Naive thymus-derived CD8-positive, alpha-beta T cell (primary cell): ENCODE data around the gene C1RL. TPM values are rescaled to one million over a fixed set of nuclear protein-coding genes. Genes with fewer than 3 reads are reported as not detected.
"Not testable (repeated sequence)": the region's sequence is repeated elsewhere in the genome, so short reads cannot be mapped to it uniquely, and the experiment has no call there.

Experiments
- ATAC-seq, 2 donors: fragments of 150-1000 bp; cut with Tn5 transposase in 1 of 2; sonication (Bioruptor Pico), chemical (Tn5 transposase) in 1 of 2; 1 replicate in 1 of 2; 2 replicates in 1 of 2; pipeline ENCODE4 v1.10.0; 2021; ENCODE audit warnings: mild to moderate bottlenecking in 2 of 2, moderate library complexity in 2 of 2
- POLR2A ChIA-PET: fragments of 350-600 bp; sonication (Branson Sonifier 250); formaldehyde crosslinking; loops from one replicate; lab custom pipeline; 2021; ENCODE audit warnings: antibody characterized with exemption; lab: Charles Lee
- DNase-seq, 10 donors: peaks; one replicate each; pipeline versions ENCODE4 v3.0.0 to v3.0.0-alpha.2; 2020 to 2022
- H3K27ac Mint-ChIP-seq, 10 donors: one replicate each; pipeline ENCODE4 v1.8.0; 2020 to 2022; ENCODE audit warnings: mild to moderate bottlenecking in 10 of 10, mixed read lengths in 10 of 10, moderate library complexity in 4 of 10, inconsistent platforms in 1 of 10
- H3K27me3 Mint-ChIP-seq, 5 donors: one replicate each; pipeline ENCODE4 v1.8.0; 2021 to 2022; ENCODE audit warnings: mixed read lengths in 5 of 5
- H3K36me3 Mint-ChIP-seq, 3 donors: one replicate each; pipeline ENCODE4 v1.8.0; 2020 to 2022; ENCODE audit warnings: mixed read lengths in 3 of 3, mild to moderate bottlenecking in 2 of 3, inconsistent platforms in 1 of 3
- H3K4me1 Mint-ChIP-seq, 4 donors: one replicate each; pipeline ENCODE4 v1.8.0; 2021 to 2022; ENCODE audit warnings: mixed read lengths in 4 of 4
- H3K4me3 Mint-ChIP-seq, 10 donors: one replicate each; pipeline ENCODE4 v1.8.0; 2020 to 2022; ENCODE audit warnings: mild to moderate bottlenecking in 10 of 10, mixed read lengths in 10 of 10, moderate library complexity in 6 of 10, inconsistent platforms in 1 of 10
- H3K9me3 Mint-ChIP-seq, 9 donors: one replicate each; pipeline ENCODE4 v1.8.0; 2020 to 2022; ENCODE audit warnings: mixed read lengths in 9 of 9, mild to moderate bottlenecking in 3 of 9, inconsistent platforms in 1 of 9, moderate library complexity in 1 of 9
- polyA plus RNA-seq, 3 donors: library from polyadenylated mRNA; unstranded; fragments of 300-500 nt; fragmentation: Illumina TruSeq; gene quantifications; one replicate each; pipeline ENCODE4 v1.2.3, GENCODE V29; 2021
- total RNA-seq, 8 experiments: library from RNA in 2 of 8; stranded (reverse) in 2 of 8; gene quantifications; one replicate each; pipeline ENCODE4 v1.2.3 and lab custom pipeline; 2021 to 2026

Gene C1RL
- total and polyA plus RNA-seq, 5 experiments from 2014 or later = 3.7 to 24.1 (median 5.7) TPM

GRCh38 chr12:7108003-7108795, 815 bp downstream of the C1RL start:
- POLR2A ChIA-PET = interaction anchor here (0.5 to 3.1 kb wide), 22 partner anchors 11 to 402 kb away, joined by 3 to 23 read pairs (median 6); partner anchors contain the start of genes C12orf57, CDCA3, COPS7A and EMG1
- Mint-ChIP-seq H3K27me3 (no peaks in the 10 kb centered on the region), H3K4me1 (peaks cover 29 to 55% (median 49%) of the 10 kb centered on the region in 4 donors), H3K9me3 (peaks cover 1 to 16% (median 9%) of the 10 kb centered on the region in 9 donors), H3K4me3 (peak overlapping the region; percentile 90 to 96 (median 94)), H3K27ac (peak overlapping the region; percentile 89 to 97 (median 94)), H3K36me3 (peaks cover 10 to 15% (median 13%) of the 10 kb centered on the region in 3 donors)
- DNase-seq = peak; percentile 43 to 85 (median 66)
- ATAC-seq = peak; percentile 94 to 95

GRCh38 chr12:7107636-7108002, 1.4 kb downstream of the C1RL start:
- DNase-seq (no peak), ATAC-seq (no peak)
- Mint-ChIP-seq H3K4me1 (peaks cover 32 to 59% (median 51%) of the 10 kb centered on the region in 4 donors), H3K36me3 (peaks cover 10 to 18% (median 13%) of the 10 kb centered on the region in 3 donors), H3K4me3 (peak overlapping the region; percentile 90 to 96 (median 94)), H3K27me3 (no peaks in the 10 kb centered on the region), H3K9me3 (peaks cover 1 to 16% (median 9%) of the 10 kb centered on the region in 9 donors), H3K27ac (peak overlapping the region; percentile 89 to 97 (median 94))
- POLR2A ChIA-PET = interaction anchor here (0.5 to 3.1 kb wide), 21 partner anchors 10 to 596 kb away, joined by 3 to 23 read pairs (median 4); partner anchors contain the start of genes C12orf57, CDCA3, COPS7A and EMG1

GRCh38 chr12:7107181-7107580, 1.8 kb downstream of the C1RL start:
- Mint-ChIP-seq H3K4me1 (peaks cover 36 to 63% (median 55%) of the 10 kb centered on the region in 4 donors), H3K36me3 (peaks cover 10 to 22% (median 13%) of the 10 kb centered on the region in 3 donors), H3K4me3 (peak overlapping the region in 9 of 10 donors; percentile 11 to 93 (median 33)), H3K9me3 (peaks cover 1 to 16% (median 9%) of the 10 kb centered on the region in 9 donors), H3K27ac (peak overlapping the region in 5 of 10 donors; percentile 25 to 79 (median 68))
- DNase-seq, ATAC-seq, H3K27me3 Mint-ChIP-seq: not testable (repeated sequence)
- POLR2A ChIA-PET = interaction anchor here (0.5 to 3.1 kb wide), 14 partner anchors 16 to 1137 kb away, joined by 3 to 23 read pairs (median 3); partner anchors contain the start of genes C12orf57, CDCA3, MLF2 and PEX5

GRCh38 chr12:7106082-7106481, 2.9 kb downstream of the C1RL start:
- Mint-ChIP-seq H3K4me3 (peak overlapping the region; percentile 25 to 72 (median 51)), H3K4me1 (peaks cover 38 to 67% (median 55%) of the 10 kb centered on the region in 4 donors), H3K27me3 (no peaks in the 10 kb centered on the region), H3K27ac (peak overlapping the region in 7 of 10 donors; percentile 12 to 79 (median 72)), H3K9me3 (peaks cover 1 to 16% (median 9%) of the 10 kb centered on the region in 9 donors), H3K36me3 (peaks cover 10 to 24% (median 13%) of the 10 kb centered on the region in 3 donors)
- DNase-seq (no peak), ATAC-seq (no peak)
- POLR2A ChIA-PET = no interaction called here

GRCh38 chr12:7103837-7104584, 5.0 kb downstream of the C1RL start:
- POLR2A ChIA-PET = interaction anchor here (1.1 kb wide), 1 partner anchor 161 kb away, joined by 4 read pairs; the partner anchor contains the start of gene RNU7-1
- Mint-ChIP-seq H3K36me3 (peaks cover 10 to 31% (median 13%) of the 10 kb centered on the region in 3 donors), H3K4me1 (peaks cover 31 to 59% (median 46%) of the 10 kb centered on the region in 4 donors), H3K27me3 (no peaks in the 10 kb centered on the region), H3K27ac (peak overlapping the region in 6 of 10 donors; percentile 12 to 70 (median 42)), H3K4me3 (no peak overlapping the region), H3K9me3 (peaks cover 1 to 16% (median 9%) of the 10 kb centered on the region in 9 donors)
- ATAC-seq (no peak), DNase-seq (no peak)

- H3K27ac Mint-ChIP-seq = peak overlapping the region in 9 of 10 donors; percentile 0 to 87 (median 60)
- DNase-seq (no peak), ATAC-seq (no peak)
- peaks cover 1 to 16% (median 9%) of the 10 kb centered on the region in 9 donors for H3K9me3 Mint-ChIP-seq
- H3K36me3 Mint-ChIP-seq = peaks cover 10 to 37% (median 13%) of the 10 kb centered on the region in 3 donors
- peaks cover 23 to 49% (median 36%) of the 10 kb centered on the region in 4 donors for H3K4me1 Mint-ChIP-seq
- POLR2A ChIA-PET = no interaction called here
- no peak overlapping the region for H3K4me3 Mint-ChIP-seq
- H3K27me3 Mint-ChIP-seq = no peaks in the 10 kb centered on the region
Observed at GRCh38 chr12:7102582-7102981, 6.4 kb downstream of the C1RL start.

GRCh38 chr12:7101694-7102131, 7.3 kb downstream of the C1RL start:
- DNase-seq (no peak), ATAC-seq (no peak)
- H3K27me3 Mint-ChIP-seq = no peaks in the 10 kb centered on the region
- POLR2A ChIA-PET = no interaction called here
- H3K27ac Mint-ChIP-seq = peak overlapping the region in 4 of 10 donors; percentile 37 to 73 (median 56)
- H3K4me3 Mint-ChIP-seq = no peak overlapping the region
- H3K36me3 Mint-ChIP-seq = peaks cover 10 to 37% (median 13%) of the 10 kb centered on the region in 3 donors
- peaks cover 1 to 15% (median 9%) of the 10 kb centered on the region in 9 donors for H3K9me3 Mint-ChIP-seq
- peaks cover 23 to 46% (median 31%) of the 10 kb centered on the region in 4 donors for H3K4me1 Mint-ChIP-seq

- POLR2A ChIA-PET = interaction anchor here (0.6 kb wide), 1 partner anchor 168 kb away, joined by 3 read pairs; no protein-coding TSS in a partner anchor
- Mint-ChIP-seq H3K36me3 (peaks cover 6 to 35% (median 8%) of the 10 kb centered on the region in 3 donors), H3K27ac (peak overlapping the region in 1 of 10 donors; percentile 46), H3K9me3 (peaks cover 1 to 10% (median 5%) of the 10 kb centered on the region in 9 donors), H3K4me3 (no peak overlapping the region), H3K4me1 (peaks cover 21 to 41% (median 25%) of the 10 kb centered on the region in 4 donors), H3K27me3 (no peaks in the 10 kb centered on the region)
- no peak for ATAC-seq
- no peak for DNase-seq
Observed at GRCh38 chr12:7101047-7101693, 7.8 kb downstream of the C1RL start.

GRCh38 chr12:7100239-7100638, 8.8 kb downstream of the C1RL start:
- DNase-seq (no peak), ATAC-seq (no peak)
- POLR2A ChIA-PET = interaction anchor here (0.6 kb wide), 1 partner anchor 167 kb away, joined by 3 read pairs; no protein-coding TSS in a partner anchor
- Mint-ChIP-seq H3K27me3 (no peaks in the 10 kb centered on the region), H3K4me3 (no peak overlapping the region), H3K4me1 (peaks cover 14 to 34% (median 18%) of the 10 kb centered on the region in 4 donors), H3K27ac (no peak overlapping the region), H3K36me3 (peaks cover 0 to 31% (median 0%) of the 10 kb centered on the region in 3 donors), H3K9me3 (peaks cover 0 to under 1% (median 0%) of the 10 kb centered on the region in 9 donors)

- Mint-ChIP-seq H3K4me1 (peaks cover 14 to 28% (median 18%) of the 10 kb centered on the region in 4 donors), H3K9me3 (no peaks in the 10 kb centered on the region), H3K27me3 (no peaks in the 10 kb centered on the region), H3K4me3 (no peak overlapping the region), H3K27ac (peak overlapping the region in 3 of 10 donors; percentile 31 to 80 (median 40)), H3K36me3 (peaks cover 0 to 31% (median 0%) of the 10 kb centered on the region in 3 donors)
- DNase-seq (no peak), ATAC-seq (no peak)
- POLR2A ChIA-PET = interaction anchor here (0.7 kb wide), 3 partner anchors 14 to 225 kb away, joined by 3 to 4 read pairs (median 4); no protein-coding TSS in a partner anchor
Observed at GRCh38 chr12:7099290-7099996, 9.6 kb downstream of the C1RL start.

GRCh38 chr12:7096979-7097378, 12.0 kb downstream of the C1RL start:
- no peaks in the 10 kb centered on the region for H3K27me3 Mint-ChIP-seq
- peaks cover 0 to 18% (median 0%) of the 10 kb centered on the region in 3 donors for H3K36me3 Mint-ChIP-seq
- no peak for DNase-seq
- H3K4me1 Mint-ChIP-seq = peaks cover 3 to 15% (median 8%) of the 10 kb centered on the region in 4 donors
- POLR2A ChIA-PET = interaction anchor here (0.7 kb wide), 1 partner anchor 11 kb away, joined by 3 read pairs; no protein-coding TSS in a partner anchor
- H3K4me3 Mint-ChIP-seq = no peak overlapping the region
- ATAC-seq = no peak
- H3K27ac Mint-ChIP-seq = peak overlapping the region in 1 of 10 donors; percentile 48
- H3K9me3 Mint-ChIP-seq = no peaks in the 10 kb centered on the region
